H1 (cell line): Measurements from ENCODE around the gene DUSP23. TPM values are rescaled to one million over a fixed set of nuclear protein-coding genes. Genes with fewer than 3 reads are reported as not detected.

Experiments
- POLR2A ChIP-seq, 2 experiments: IDR thresholded peaks; 1 replicate in 1 of 2; 2 replicates in 1 of 2; pipeline ENCODE4 v1.6.1; 2011; ENCODE audit warnings: low read depth in 2 of 2, low read length in 2 of 2, mild to moderate bottlenecking in 2 of 2; ENCODE audit errors: control extremely low read depth in 1 of 2
- RNF2 ChIP-seq: fragments of 200-900, 300-1000 bp; sonication (generic); IDR thresholded peaks from 2 replicates; pipeline ENCODE4 v1.7.1; 2016; ENCODE audit warnings: borderline replicate concordance, low read depth, mild to moderate bottlenecking, antibody characterized with exemption, low read length; ENCODE audit not compliant: poor library complexity, severe bottlenecking; ENCODE audit errors: missing control alignments
- ZNF274 ChIP-seq: IDR thresholded peaks from 2 replicates; pipeline ENCODE4 v1.7.0; 2012; ENCODE audit warnings: low read length, borderline replicate concordance; ENCODE audit errors: extremely low read depth
- polyA plus RNA-seq, 7 experiments: library from polyadenylated mRNA; depleted of rRNA in 3 of 7; stranded (reverse) in 5 of 7; unstranded in 2 of 7; fragments of >200 nt in 5 of 7; fragments of 200-250 nt in 2 of 7; gene quantifications; 1 replicate in 5 of 7; 2 replicates in 1 of 7; 4 replicates in 1 of 7; pipeline versions ENCODE4 v1.2.1 to v1.2.3, GENCODE V29; 2011 to 2013; ENCODE audit warnings: missing spikeins in 2 of 7, mixed read lengths in 2 of 7
- total RNA-seq: library from RNA; stranded (reverse); fragmentation: NEBNext Ultra II Directional; extraction: Animal tissue kit (Norgen Biotek cat#: 25700); gene quantifications from 2 replicates; pipeline ENCODE4 v1.2.1, GENCODE V29; 2021

Gene DUSP23
- total and polyA plus RNA-seq, 2 of the 8 experiments (the other 6 are each of a cell fraction or from before 2014, with no cell fraction given), result 45.8 to 80.1 TPM

DNA sequence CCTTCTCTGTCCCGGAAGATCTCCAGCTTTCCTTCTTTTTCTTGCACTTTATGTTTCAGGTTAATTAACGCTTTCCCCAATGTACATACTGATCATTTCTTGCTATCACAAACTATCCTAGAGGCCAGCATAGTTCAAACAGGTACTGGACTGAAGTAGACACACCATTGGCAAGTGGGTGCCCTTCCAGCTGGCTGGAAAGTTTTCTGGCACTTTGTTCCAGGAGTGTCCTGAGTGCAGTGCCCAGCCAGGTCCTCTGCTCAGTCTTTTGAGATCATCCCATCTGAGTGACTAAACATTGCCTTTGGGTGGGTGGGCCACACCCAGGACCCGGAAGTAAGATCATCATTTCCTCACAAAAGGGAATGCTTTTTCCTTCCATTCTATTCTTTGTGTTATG is 15.0 kb upstream of the DUSP23 start (continued):
- no peak for TF ChIP-seq RNF2
- TF ChIP-seq ZNF274, result no peak
- TF ChIP-seq POLR2A (IDR thresholded peaks at IDR 0.05; ENCODE audit: control extremely low read depth in 1 of 2, low read depth in 2 of 2, low read length in 2 of 2), result no peak
